ENCODE measurements around the gene ITGB7. TPM values are rescaled to one million over a fixed set of nuclear protein-coding genes. Genes with fewer than 3 reads are reported as not detected.
"Not testable (repeated sequence)": the region's sequence is repeated elsewhere in the genome, so short reads cannot be mapped to it uniquely, and the experiment has no call there.

ITGB7 gene
- polyA plus RNA-seq, 3 donors, result 24.1 to 33.1 (median 28.4) TPM

- intact Hi-C loops (cut with micrococcal nuclease), result no loop called here
- H3K4me3 ChIP-seq (replicated peaks in 1 of 3; ENCODE audit: low read depth in 2 of 3, low read length in 3 of 3), result no peak overlapping the region
- Mint-ChIP-seq H3K27me3 (ENCODE audit: low read depth in 3 of 3) (peaks cover 0 to 2% (median 0%) of the 10 kb centered on the region in 3 donors), H3K9me3 (no peaks in the 10 kb centered on the region), H3K36me3 (peaks cover 34 to 36% of the 10 kb centered on the region in 2 donors), H3K4me1 (no peaks in the 10 kb centered on the region), H3K27ac (no peak overlapping the region), H3K4me3 (no peak overlapping the region)
- H3K36me3 ChIP-seq (replicated peaks in 1 of 2; ENCODE audit: control insufficient read depth in 1 of 2, insufficient read depth in 2 of 2, low read length in 2 of 2), result peaks cover 6 to 19% of the 10 kb centered on the region in 2 donors
- H3K27ac ChIP-seq (ENCODE audit: low read depth in 1 of 2, low read length in 2 of 2), result no peak overlapping the region
- H2AFZ ChIP-seq (ENCODE audit: insufficient read depth, low read depth, low read length, poor library complexity, severe bottlenecking), result no peak overlapping the region
- H3K79me2 ChIP-seq (ENCODE audit: insufficient read depth, low read length), result no peaks in the 10 kb centered on the region
- TF ChIP-seq CTCF (IDR thresholded peaks at IDR 0.05), result no peak
- no peaks in the 10 kb centered on the region for H3K4me1 ChIP-seq (ENCODE audit: control insufficient read depth in 1 of 2, insufficient read depth in 2 of 2, low read length in 2 of 2)
- no peak overlapping the region for H3K4me2 ChIP-seq (replicated peaks; ENCODE audit: extremely low read depth, low read length, poor library complexity, severe bottlenecking)
- no peaks in the 10 kb centered on the region for H3K27me3 ChIP-seq (ENCODE audit: control insufficient read depth in 2 of 2, insufficient read depth in 2 of 2, low read length in 2 of 2)
- H4K20me1 ChIP-seq (ENCODE audit: insufficient read depth, low read length), result no peaks in the 10 kb centered on the region
- H3K9ac ChIP-seq (ENCODE audit: insufficient read depth, low read length, poor library complexity, severe bottlenecking), result no peak overlapping the region
- H3K9me3 ChIP-seq (replicated peaks in 1 of 2; ENCODE audit: control insufficient read depth in 1 of 2, insufficient read depth in 1 of 2, low read length in 2 of 2), result no peaks in the 10 kb centered on the region
- DNase-seq, result no peak
These were observed 40.2 kb downstream of the ITGB7 start for GRCh38 chr12:53166837-53167236.

DNA sequence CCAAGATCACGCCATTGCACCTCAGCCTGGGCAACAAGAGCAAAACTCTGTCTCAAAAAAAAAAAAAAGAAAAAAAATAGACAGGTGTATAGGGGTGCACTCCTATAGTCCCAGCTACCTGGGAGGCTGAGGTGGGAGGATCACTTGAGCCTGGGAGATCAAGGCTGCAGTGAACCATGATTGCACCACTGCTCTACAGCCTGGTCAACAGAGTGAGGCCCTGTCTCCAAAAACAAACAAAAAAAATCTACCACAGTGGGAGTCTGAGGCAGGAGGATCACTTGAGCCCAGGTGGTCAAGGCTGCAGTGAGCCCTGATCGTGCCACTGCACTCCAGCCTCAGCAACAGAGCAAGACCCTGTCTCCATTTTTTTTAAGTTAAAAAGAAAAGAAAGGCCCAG, 44.0 kb downstream of the ITGB7 start:
- H3K27me3 ChIP-seq (ENCODE audit: control insufficient read depth in 2 of 2, insufficient read depth in 2 of 2, low read length in 2 of 2); H3K4me1 Mint-ChIP-seq; H3K79me2 ChIP-seq (ENCODE audit: insufficient read depth, low read length); H3K4me2 ChIP-seq (replicated peaks; ENCODE audit: extremely low read depth, low read length, poor library complexity, severe bottlenecking); H3K9me3 ChIP-seq (replicated peaks in 1 of 2; ENCODE audit: control insufficient read depth in 1 of 2, insufficient read depth in 1 of 2, low read length in 2 of 2); DNase-seq; H4K20me1 ChIP-seq (ENCODE audit: insufficient read depth, low read length); H3K36me3 ChIP-seq (replicated peaks in 1 of 2; ENCODE audit: control insufficient read depth in 1 of 2, insufficient read depth in 2 of 2, low read length in 2 of 2); H3K27ac ChIP-seq (ENCODE audit: low read depth in 1 of 2, low read length in 2 of 2); H3K4me1 ChIP-seq (ENCODE audit: control insufficient read depth in 1 of 2, insufficient read depth in 2 of 2, low read length in 2 of 2); H3K9ac ChIP-seq (ENCODE audit: insufficient read depth, low read length, poor library complexity, severe bottlenecking); H3K27me3 Mint-ChIP-seq (ENCODE audit: low read depth in 3 of 3); H2AFZ ChIP-seq (ENCODE audit: insufficient read depth, low read depth, low read length, poor library complexity, severe bottlenecking); intact Hi-C loops (cut with micrococcal nuclease); H3K4me3 ChIP-seq (replicated peaks in 1 of 3; ENCODE audit: low read depth in 2 of 3, low read length in 3 of 3); H3K9me3 Mint-ChIP-seq; H3K4me3 Mint-ChIP-seq: not testable (repeated sequence)
- Mint-ChIP-seq H3K36me3 (peaks cover 12 to 26% of the 10 kb centered on the region in 2 donors), H3K27ac (peak overlapping the region in 1 of 7 donors; percentile 31)
- 100% methylated on average over 1 of the region's 2 CpGs for WGBS (ENCODE audit: insufficient coverage)

All from CD14-positive monocyte (primary cell).